ENCODE data around the gene ATP11A. TPM values are rescaled to one million over a fixed set of nuclear protein-coding genes. Genes with fewer than 3 reads are reported as not detected.

Gene ATP11A
- total and polyA plus RNA-seq, 2 experiments from 2014 or later = 28.7 to 30.8 TPM

DNA sequence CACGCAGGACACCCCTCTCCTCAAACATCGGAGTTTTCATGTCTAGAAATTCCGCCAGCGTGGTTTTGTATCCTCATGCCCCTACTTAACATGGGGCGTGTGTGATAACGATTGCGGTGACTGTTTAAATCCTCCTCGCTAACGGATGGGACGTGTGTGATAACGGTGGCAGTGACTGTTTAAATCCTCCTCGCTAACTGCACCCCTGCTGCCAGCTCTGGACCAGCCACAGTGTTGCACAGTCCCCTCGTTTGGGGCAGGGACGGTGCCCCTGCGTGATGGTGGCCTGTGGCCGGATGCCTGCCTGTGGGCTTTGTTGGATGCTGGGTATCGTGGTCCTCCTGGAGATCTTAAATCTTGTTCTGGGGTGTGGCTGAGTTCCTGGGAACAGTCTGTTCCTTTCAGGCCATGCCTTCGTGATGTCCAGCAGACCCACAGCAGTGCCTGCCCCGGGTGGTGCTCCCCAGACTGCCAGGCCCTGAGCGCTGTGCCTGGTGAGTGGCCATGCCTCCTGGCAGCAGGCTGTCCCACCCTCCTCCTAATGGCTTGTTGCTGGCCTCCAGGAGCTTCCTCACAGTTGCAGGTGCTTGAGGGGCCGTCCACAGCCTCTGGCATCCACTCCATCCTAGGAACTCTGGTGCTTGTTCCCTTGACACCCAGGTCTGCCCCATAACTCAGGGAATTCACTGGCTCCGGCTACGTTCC, 156.7 kb downstream of the ATP11A start:
- no peaks in the 10 kb centered on the region for H3K36me3 ChIP-seq (replicated peaks; ENCODE audit: insufficient read depth, low read depth)
- TF ChIP-seq EZH2 (IDR thresholded peaks at IDR 0.05; ENCODE audit: borderline replicate concordance) (no peak), EZH2phosphoT487 (IDR thresholded peaks at IDR 0.05; ENCODE audit: low read depth, severe bottlenecking, unreplicated experiment) (no peak)
- TF ChIP-seq, protein P1, sequence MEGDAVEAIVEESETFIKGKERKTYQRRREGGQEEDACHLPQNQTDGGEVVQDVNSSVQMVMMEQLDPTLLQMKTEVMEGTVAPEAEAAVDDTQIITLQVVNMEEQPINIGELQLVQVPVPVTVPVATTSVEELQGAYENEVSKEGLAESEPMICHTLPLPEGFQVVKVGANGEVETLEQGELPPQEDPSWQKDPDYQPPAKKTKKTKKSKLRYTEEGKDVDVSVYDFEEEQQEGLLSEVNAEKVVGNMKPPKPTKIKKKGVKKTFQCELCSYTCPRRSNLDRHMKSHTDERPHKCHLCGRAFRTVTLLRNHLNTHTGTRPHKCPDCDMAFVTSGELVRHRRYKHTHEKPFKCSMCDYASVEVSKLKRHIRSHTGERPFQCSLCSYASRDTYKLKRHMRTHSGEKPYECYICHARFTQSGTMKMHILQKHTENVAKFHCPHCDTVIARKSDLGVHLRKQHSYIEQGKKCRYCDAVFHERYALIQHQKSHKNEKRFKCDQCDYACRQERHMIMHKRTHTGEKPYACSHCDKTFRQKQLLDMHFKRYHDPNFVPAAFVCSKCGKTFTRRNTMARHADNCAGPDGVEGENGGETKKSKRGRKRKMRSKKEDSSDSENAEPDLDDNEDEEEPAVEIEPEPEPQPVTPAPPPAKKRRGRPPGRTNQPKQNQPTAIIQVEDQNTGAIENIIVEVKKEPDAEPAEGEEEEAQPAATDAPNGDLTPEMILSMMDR (IDR thresholded peaks at IDR 0.05; ENCODE audit: poor library complexity) = no peak

DNA sequence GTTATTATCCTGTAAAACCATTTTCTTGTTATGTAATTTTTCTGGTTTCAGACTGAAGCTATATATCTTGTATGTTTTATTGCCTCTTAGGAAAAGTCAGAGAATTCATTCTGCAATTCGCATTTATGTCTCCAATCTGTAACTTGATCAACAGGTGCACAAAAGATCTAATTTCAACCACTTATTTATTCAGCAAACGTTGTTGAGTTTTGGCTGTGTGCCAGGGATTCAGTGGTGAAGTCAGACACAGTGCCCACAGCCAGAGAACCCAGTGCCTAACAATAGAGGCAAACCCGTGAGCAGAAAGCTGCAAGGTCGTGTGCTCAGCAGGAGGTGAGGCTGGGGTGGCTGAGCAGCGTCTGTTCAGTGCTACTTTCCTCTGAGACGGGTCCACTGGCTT, 159.7 kb downstream of the ATP11A start:
- H4K20me1 ChIP-seq (ENCODE audit: insufficient read depth, poor library complexity, severe bottlenecking) = no peaks in the 10 kb centered on the region
- no peak overlapping the region for H3K4me3 ChIP-seq
- WGBS (ENCODE audit: low lambda C conversion rate, missing lambda C conversion rate) = 76% methylated on average over 6 of the region's 6 CpGs
- no peak overlapping the region for H2AFZ ChIP-seq
- H3K4me1 ChIP-seq (ENCODE audit: insufficient read depth) = no peaks in the 10 kb centered on the region
- TF ChIP-seq EZH2phosphoT487 (IDR thresholded peaks at IDR 0.05; ENCODE audit: low read depth, severe bottlenecking, unreplicated experiment) = no peak
- TF ChIP-seq, protein P1 (IDR thresholded peaks at IDR 0.05; ENCODE audit: poor library complexity) = no peak
- no peak for TF ChIP-seq EZH2 (IDR thresholded peaks at IDR 0.05; ENCODE audit: borderline replicate concordance)
- no peaks in the 10 kb centered on the region for H3K27me3 ChIP-seq
- DNase-seq (ENCODE audit: low spot score) = no peak
- no peaks in the 10 kb centered on the region for H3K79me2 ChIP-seq
- no peaks in the 10 kb centered on the region for H3K36me3 ChIP-seq (replicated peaks; ENCODE audit: insufficient read depth, low read depth)
- H3K9me3 ChIP-seq (ENCODE audit: low read depth) = no peaks in the 10 kb centered on the region
- no peak overlapping the region for H3K4me2 ChIP-seq
- H3K9me2 ChIP-seq (replicated peaks; ENCODE audit: insufficient read depth) = no peaks in the 10 kb centered on the region
- H3K27ac ChIP-seq = no peak overlapping the region

More for the DNA sequence above, 156.7 kb downstream of the ATP11A start:
- Histone ChIP-seq H3K4me3 (no peak overlapping the region), H3K27ac (no peak overlapping the region), H4K20me1 (ENCODE audit: insufficient read depth, poor library complexity, severe bottlenecking) (no peaks in the 10 kb centered on the region), H3K9me3 (ENCODE audit: low read depth) (no peaks in the 10 kb centered on the region), H3K4me1 (ENCODE audit: insufficient read depth) (no peaks in the 10 kb centered on the region), H3K4me2 (no peak overlapping the region), H2AFZ (no peak overlapping the region), H3K9me2 (replicated peaks; ENCODE audit: insufficient read depth) (no peaks in the 10 kb centered on the region), H3K79me2 (no peaks in the 10 kb centered on the region), H3K27me3 (no peaks in the 10 kb centered on the region)
- WGBS (ENCODE audit: low lambda C conversion rate, missing lambda C conversion rate) = 97% methylated on average over 23 of the region's 23 CpGs
- no peak for DNase-seq (ENCODE audit: low spot score)

DNA sequence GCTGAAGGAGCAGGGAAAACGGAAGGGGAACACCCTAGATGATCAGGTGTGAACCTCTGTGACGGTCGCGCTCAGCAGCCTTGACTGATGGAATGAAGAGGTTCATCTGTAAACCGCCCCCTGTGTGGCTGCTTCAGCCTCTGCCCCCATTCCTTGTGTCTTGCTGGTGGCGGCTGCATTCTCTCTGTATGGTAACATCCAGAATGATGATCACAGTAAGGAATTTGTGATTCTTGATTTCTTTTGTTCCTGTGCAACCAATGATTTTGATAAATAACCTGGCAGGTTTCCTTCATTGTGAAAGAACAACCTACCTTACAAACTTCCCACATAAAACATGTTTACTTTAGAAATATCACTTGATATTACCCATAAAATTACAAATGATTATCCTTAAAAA, 160.4 kb downstream of the ATP11A start:
- TF ChIP-seq, protein P1 (IDR thresholded peaks at IDR 0.05; ENCODE audit: poor library complexity) = no peak
- TF ChIP-seq EZH2phosphoT487 (IDR thresholded peaks at IDR 0.05; ENCODE audit: low read depth, severe bottlenecking, unreplicated experiment) (no peak), EZH2 (IDR thresholded peaks at IDR 0.05; ENCODE audit: borderline replicate concordance) (no peak)
- Histone ChIP-seq H3K4me2 (no peak overlapping the region), H3K79me2 (no peaks in the 10 kb centered on the region), H2AFZ (no peak overlapping the region), H3K27me3 (no peaks in the 10 kb centered on the region), H3K4me3 (no peak overlapping the region), H3K36me3 (replicated peaks; ENCODE audit: insufficient read depth, low read depth) (no peaks in the 10 kb centered on the region), H3K4me1 (ENCODE audit: insufficient read depth) (no peaks in the 10 kb centered on the region), H3K9me2 (replicated peaks; ENCODE audit: insufficient read depth) (no peaks in the 10 kb centered on the region), H4K20me1 (ENCODE audit: insufficient read depth, poor library complexity, severe bottlenecking) (no peaks in the 10 kb centered on the region), H3K9me3 (ENCODE audit: low read depth) (no peaks in the 10 kb centered on the region), H3K27ac (no peak overlapping the region)
- WGBS (ENCODE audit: low lambda C conversion rate, missing lambda C conversion rate) = over 99% methylated on average over 6 of the region's 6 CpGs
- DNase-seq (ENCODE audit: low spot score) = no peak
